Measurements from ENCODE around the gene RNF157.

- TF ChIP-seq CTCF (IDR thresholded peaks at IDR 0.05) (no peak), POLR2A (IDR thresholded peaks at IDR 0.05) (no peak)
Measured at GRCh38 chr17:76268015-76268749, 27.9 kb upstream of the RNF157 start.

Data from adrenal gland (tissue), 5 donors.